ENCODE data around the gene ZNF236. TPM values are rescaled to one million over a fixed set of nuclear protein-coding genes. Genes with fewer than 3 reads are reported as not detected.

ZNF236 gene
- total and polyA plus RNA-seq, 2 donors (not counting 1 experiment from before 2014, with no cell fraction given): 8.9 to 39.5 TPM

DNA sequence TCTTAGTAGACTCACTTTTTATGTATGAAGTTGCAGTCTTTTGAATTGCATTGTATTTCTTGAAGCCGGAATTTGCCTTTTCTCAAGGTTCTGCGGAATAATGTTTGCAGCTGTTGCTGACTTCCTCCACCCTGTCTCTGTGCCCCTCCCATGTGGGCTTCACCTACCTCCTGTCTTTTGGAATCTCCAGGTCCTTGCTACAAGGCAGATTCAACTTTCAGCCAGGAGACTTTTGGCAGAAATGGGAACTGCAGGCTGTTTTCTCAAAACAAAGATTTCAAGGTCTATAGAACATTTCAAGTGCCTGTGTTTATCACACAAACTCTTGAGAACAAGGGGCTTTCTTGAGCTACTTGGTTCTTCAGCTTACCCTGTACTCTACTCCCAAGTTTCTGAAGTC lies 25.6 kb downstream of the ZNF236 start:
- intact Hi-C loops (cut with micrococcal nuclease): loop anchor here (5.0 kb wide), 1 partner anchor 46 kb away; no protein-coding TSS in a partner anchor
- Histone ChIP-seq H3K9ac (ENCODE audit: low read length) (no peak overlapping the region), H3K9me3 (ENCODE audit: control extremely low read depth in 1 of 3, control insufficient read depth in 2 of 3, insufficient read depth in 1 of 3, low read length in 2 of 3) (no peaks in the 10 kb centered on the region), H3K4me3 (ENCODE audit: control extremely low read depth in 1 of 5, extremely low read depth in 1 of 5, insufficient read depth in 1 of 5, low read depth in 2 of 5, low read length in 4 of 5) (no peak overlapping the region), H2AFZ (ENCODE audit: insufficient read depth, low read depth, low read length, poor library complexity, severe bottlenecking) (no peak overlapping the region), H3K27ac (ENCODE audit: low read length in 2 of 2) (no peak overlapping the region), H3K79me2 (ENCODE audit: control insufficient read depth, insufficient read depth, low read length) (peaks cover 62% of the 10 kb centered on the region), H4K20me1 (ENCODE audit: control insufficient read depth, insufficient read depth, low read length, poor library complexity, severe bottlenecking) (peaks cover 11% of the 10 kb centered on the region), H3K4me1 (ENCODE audit: control insufficient read depth in 2 of 2, insufficient read depth in 2 of 2, low read length in 2 of 2) (no peaks in the 10 kb centered on the region), H3K27me3 (replicated peaks in 1 of 4; ENCODE audit: control extremely low read depth in 1 of 4, control insufficient read depth in 3 of 4, insufficient read depth in 4 of 4, low read length in 3 of 4) (no peaks in the 10 kb centered on the region), H3K4me2 (replicated peaks; ENCODE audit: low read depth, low read length, poor library complexity, severe bottlenecking) (no peak overlapping the region), H3K36me3 (replicated peaks in 1 of 2; ENCODE audit: control extremely low read depth in 1 of 2, control insufficient read depth in 1 of 2, extremely low read depth in 1 of 2, insufficient read depth in 2 of 2, low read length in 1 of 2) (peaks cover 0 to 6% of the 10 kb centered on the region in 2 experiments)
- no peaks in the 10 kb centered on the region for H3K27me3 Mint-ChIP-seq
- H3K9me3 Mint-ChIP-seq (ENCODE audit: insufficient read depth): no peaks in the 10 kb centered on the region
- ATAC-seq (ENCODE audit: low read depth): no peak
- TF ChIP-seq, protein P1, sequence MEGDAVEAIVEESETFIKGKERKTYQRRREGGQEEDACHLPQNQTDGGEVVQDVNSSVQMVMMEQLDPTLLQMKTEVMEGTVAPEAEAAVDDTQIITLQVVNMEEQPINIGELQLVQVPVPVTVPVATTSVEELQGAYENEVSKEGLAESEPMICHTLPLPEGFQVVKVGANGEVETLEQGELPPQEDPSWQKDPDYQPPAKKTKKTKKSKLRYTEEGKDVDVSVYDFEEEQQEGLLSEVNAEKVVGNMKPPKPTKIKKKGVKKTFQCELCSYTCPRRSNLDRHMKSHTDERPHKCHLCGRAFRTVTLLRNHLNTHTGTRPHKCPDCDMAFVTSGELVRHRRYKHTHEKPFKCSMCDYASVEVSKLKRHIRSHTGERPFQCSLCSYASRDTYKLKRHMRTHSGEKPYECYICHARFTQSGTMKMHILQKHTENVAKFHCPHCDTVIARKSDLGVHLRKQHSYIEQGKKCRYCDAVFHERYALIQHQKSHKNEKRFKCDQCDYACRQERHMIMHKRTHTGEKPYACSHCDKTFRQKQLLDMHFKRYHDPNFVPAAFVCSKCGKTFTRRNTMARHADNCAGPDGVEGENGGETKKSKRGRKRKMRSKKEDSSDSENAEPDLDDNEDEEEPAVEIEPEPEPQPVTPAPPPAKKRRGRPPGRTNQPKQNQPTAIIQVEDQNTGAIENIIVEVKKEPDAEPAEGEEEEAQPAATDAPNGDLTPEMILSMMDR (IDR thresholded peaks at IDR 0.05): no peak
- no peak for TF ChIP-seq EZH2 (IDR thresholded peaks at IDR 0.05; ENCODE audit: borderline replicate concordance, insufficient read depth, low read depth, low read length, poor library complexity, severe bottlenecking)
- WGBS (ENCODE audit: insufficient coverage): 0% methylated on average over 1 of the region's 2 CpGs
- no peak for DNase-seq
- POLR2A ChIA-PET: no interaction called here
- H3K4me3 Mint-ChIP-seq: no peak overlapping the region
- CTCF ChIA-PET: interaction anchor here (1.1 to 1.7 kb wide), 2 partner anchors 14 to 46 kb away, joined by 3 to 6 read pairs; no protein-coding TSS in a partner anchor
- H3K27ac Mint-ChIP-seq: no peak overlapping the region
- peaks cover 5% of the 10 kb centered on the region for H3K4me1 Mint-ChIP-seq

DNA sequence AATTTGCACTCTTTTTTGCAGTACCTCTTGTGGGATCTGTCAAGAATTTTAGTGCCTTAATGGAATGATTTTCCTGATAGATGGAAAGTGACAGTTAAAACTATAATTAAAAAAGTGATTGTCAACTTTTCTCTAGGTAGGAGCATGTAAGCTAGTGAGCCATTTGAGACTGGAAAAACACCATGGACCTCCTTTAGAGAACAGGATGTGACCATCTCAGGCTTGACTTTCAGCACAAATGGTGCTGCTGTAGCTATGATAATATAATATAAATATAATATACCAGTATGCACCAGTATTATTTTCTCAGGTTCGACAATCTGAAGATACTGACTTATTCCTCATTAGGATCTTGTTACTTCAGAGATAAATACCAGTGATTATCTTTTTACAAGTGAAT lies 27.8 kb downstream of the ZNF236 start:
- Mint-ChIP-seq H3K27ac (no peak overlapping the region), H3K4me1 (peaks cover 5% of the 10 kb centered on the region), H3K4me3 (no peak overlapping the region), H3K9me3 (ENCODE audit: insufficient read depth) (no peaks in the 10 kb centered on the region), H3K27me3 (no peaks in the 10 kb centered on the region)
- no CpG with 5 or more reads among the region's 1 CpG for WGBS (ENCODE audit: insufficient coverage)
- H3K27ac ChIP-seq (ENCODE audit: low read length in 2 of 2): no peak overlapping the region
- intact Hi-C loops (cut with micrococcal nuclease): no loop called here
- no peak for DNase-seq
- TF ChIP-seq, protein P1 (IDR thresholded peaks at IDR 0.05): no peak
- no peak for TF ChIP-seq EZH2 (IDR thresholded peaks at IDR 0.05; ENCODE audit: borderline replicate concordance, insufficient read depth, low read depth, low read length, poor library complexity, severe bottlenecking)
- no peak for ATAC-seq (ENCODE audit: low read depth)
- no peaks in the 10 kb centered on the region for H3K27me3 ChIP-seq (replicated peaks in 1 of 4; ENCODE audit: control extremely low read depth in 1 of 4, control insufficient read depth in 3 of 4, insufficient read depth in 4 of 4, low read length in 3 of 4)
- peaks cover 43% of the 10 kb centered on the region for H3K79me2 ChIP-seq (ENCODE audit: control insufficient read depth, insufficient read depth, low read length)
- no peak overlapping the region for H2AFZ ChIP-seq (ENCODE audit: insufficient read depth, low read depth, low read length, poor library complexity, severe bottlenecking)
- ChIA-PET CTCF (interaction anchor here (1.0 to 1.5 kb wide), 2 partner anchors 47 to 140 kb away, joined by 3 read pairs; no protein-coding TSS in a partner anchor), POLR2A (no interaction called here)
- H3K4me1 ChIP-seq (ENCODE audit: control insufficient read depth in 2 of 2, insufficient read depth in 2 of 2, low read length in 2 of 2): no peaks in the 10 kb centered on the region
- H3K4me2 ChIP-seq (replicated peaks; ENCODE audit: low read depth, low read length, poor library complexity, severe bottlenecking): no peak overlapping the region
- peaks cover 7% of the 10 kb centered on the region for H4K20me1 ChIP-seq (ENCODE audit: control insufficient read depth, insufficient read depth, low read length, poor library complexity, severe bottlenecking)
- no peak overlapping the region for H3K9ac ChIP-seq (ENCODE audit: low read length)
- peaks cover 0 to 6% of the 10 kb centered on the region in 2 experiments for H3K36me3 ChIP-seq (replicated peaks in 1 of 2; ENCODE audit: control extremely low read depth in 1 of 2, control insufficient read depth in 1 of 2, extremely low read depth in 1 of 2, insufficient read depth in 2 of 2, low read length in 1 of 2)
- no peaks in the 10 kb centered on the region for H3K9me3 ChIP-seq (ENCODE audit: control extremely low read depth in 1 of 3, control insufficient read depth in 2 of 3, insufficient read depth in 1 of 3, low read length in 2 of 3)
- no peak overlapping the region for H3K4me3 ChIP-seq (ENCODE audit: control extremely low read depth in 1 of 5, extremely low read depth in 1 of 5, insufficient read depth in 1 of 5, low read depth in 2 of 5, low read length in 4 of 5)
